Tibial nerve (tissue), 4 donors: ENCODE results near the gene HSPB6. TPM values are rescaled to one million over a fixed set of nuclear protein-coding genes. Genes with fewer than 3 reads are reported as not detected.
"Not testable (repeated sequence)": the region's sequence is repeated elsewhere in the genome, so short reads cannot be mapped to it uniquely, and the experiment has no call there.

Source experiments
- DNase-seq, 2 donors: peaks; one replicate each; pipeline ENCODE4 v3.0.0-alpha.2; 2019; ENCODE audit warnings: low spot score in 2 of 2
- H3K27ac ChIP-seq, 4 donors: fragments of 200-600 bp; sonication (generic) in 3 of 4; one replicate each; pipeline ENCODE4 v1.5.1; 2017 to 2019; ENCODE audit warnings: mild to moderate bottlenecking in 1 of 4
- H3K27me3 ChIP-seq, 2 donors: fragments of 200-600 bp; sonication (generic) in 1 of 2; one replicate each; pipeline versions ENCODE4 v1.5.1 to v1.6.0; 2017 to 2019
- H3K36me3 ChIP-seq, 3 donors: fragments of 200-600 bp; sonication (generic); one replicate each; pipeline ENCODE4 v1.5.1; 2018 to 2019
- H3K4me1 ChIP-seq, 4 donors: fragments of 200-600 bp; sonication (generic) in 3 of 4; one replicate each; pipeline ENCODE4 v1.5.1; 2017 to 2019
- H3K4me3 ChIP-seq, 4 donors: fragments of 200-600 bp; sonication (generic) in 3 of 4; one replicate each; pipeline ENCODE4 v1.5.1; 2017 to 2019; ENCODE audit warnings: mild to moderate bottlenecking in 1 of 4, moderate library complexity in 1 of 4
- H3K9me3 ChIP-seq, 4 donors: fragments of 200-600 bp; sonication (generic) in 3 of 4; one replicate each; pipeline ENCODE4 v1.5.1; 2017 to 2019
- EP300 ChIP-seq, 2 donors: sonication (generic); formaldehyde crosslinking; IDR thresholded peaks; one replicate each; pipeline ENCODE4 v1.6.1; 2017; ENCODE audit warnings: antibody characterized with exemption in 2 of 2, mild to moderate bottlenecking in 1 of 2
- POLR2A ChIP-seq, 2 donors: fragments of 450-650 bp; IDR thresholded peaks; one replicate each; pipeline ENCODE4 v1.6.1; 2017; ENCODE audit warnings: antibody characterized with exemption in 2 of 2, mild to moderate bottlenecking in 2 of 2, moderate library complexity in 2 of 2
- whole genome bisulfite sequencing, 2 donors: methylation state at CpG; one replicate each; pipeline ENCODE4 v1.1.5; 2018; 5-methylcytosine and 5-hydroxymethylcytosine counted together
- total RNA-seq, 4 donors: library from RNA; depleted of rRNA; stranded (reverse); fragments of >200 nt; gene quantifications; one replicate each; pipeline ENCODE4 v1.1.0, GENCODE V29; 2016
- TF ChIP-seq, protein P1 (sequence below), 5 experiments: fragments of 200-600 bp in 3 of 5; fragments of 450-650 bp in 2 of 5; sonication (generic) in 3 of 5; IDR thresholded peaks; one replicate each; pipeline ENCODE4 v1.5.1; 2016 to 2019; ENCODE audit warnings: antibody characterized with exemption in 5 of 5, mild to moderate bottlenecking in 3 of 5, moderate library complexity in 2 of 5

Gene HSPB6
- total RNA-seq, 4 donors from 2014 or later, result 85.2 to 190 (median 124) TPM

DNA sequence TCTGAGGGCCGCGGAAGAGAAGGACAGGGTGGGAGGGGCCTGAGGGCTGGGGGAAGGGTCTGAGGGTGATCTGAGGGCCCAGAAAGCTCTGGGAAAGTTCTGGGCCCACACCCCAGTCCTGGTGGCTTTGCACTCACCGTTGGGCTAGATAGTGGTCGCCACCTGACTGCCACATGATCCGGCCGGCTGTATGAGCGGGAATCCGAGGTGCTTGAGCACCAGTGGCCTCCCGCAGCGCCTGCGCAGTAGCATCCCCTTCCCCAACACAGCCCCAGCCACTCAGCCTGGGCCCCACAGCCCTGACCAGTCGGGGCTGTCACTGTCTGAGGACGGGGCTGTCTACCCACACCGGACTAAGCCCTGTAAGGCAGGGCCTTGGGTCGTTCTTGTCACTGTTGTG lies 40.8 kb upstream of the HSPB6 start:
- Histone ChIP-seq H3K9me3 (peaks cover 0 to 9% (median 0%) of the 10 kb centered on the region in 4 donors), H3K27ac (no peak overlapping the region), H3K4me3 (peak overlapping the region in 1 of 4 donors; percentile 15), H3K27me3 (peaks cover 0 to 48% of the 10 kb centered on the region in 2 donors), H3K4me1 (peaks cover 0 to 8% (median 0%) of the 10 kb centered on the region in 4 donors), H3K36me3 (no peaks in the 10 kb centered on the region)
- no peak for DNase-seq
- 3 to 12% methylated on average over 9 to 12 of the region's 15 CpGs for WGBS, 2 donors
- no peak for TF ChIP-seq EP300 (IDR thresholded peaks at IDR 0.05)
- no peak for TF ChIP-seq POLR2A (IDR thresholded peaks at IDR 0.05)
- TF ChIP-seq, protein P1, sequence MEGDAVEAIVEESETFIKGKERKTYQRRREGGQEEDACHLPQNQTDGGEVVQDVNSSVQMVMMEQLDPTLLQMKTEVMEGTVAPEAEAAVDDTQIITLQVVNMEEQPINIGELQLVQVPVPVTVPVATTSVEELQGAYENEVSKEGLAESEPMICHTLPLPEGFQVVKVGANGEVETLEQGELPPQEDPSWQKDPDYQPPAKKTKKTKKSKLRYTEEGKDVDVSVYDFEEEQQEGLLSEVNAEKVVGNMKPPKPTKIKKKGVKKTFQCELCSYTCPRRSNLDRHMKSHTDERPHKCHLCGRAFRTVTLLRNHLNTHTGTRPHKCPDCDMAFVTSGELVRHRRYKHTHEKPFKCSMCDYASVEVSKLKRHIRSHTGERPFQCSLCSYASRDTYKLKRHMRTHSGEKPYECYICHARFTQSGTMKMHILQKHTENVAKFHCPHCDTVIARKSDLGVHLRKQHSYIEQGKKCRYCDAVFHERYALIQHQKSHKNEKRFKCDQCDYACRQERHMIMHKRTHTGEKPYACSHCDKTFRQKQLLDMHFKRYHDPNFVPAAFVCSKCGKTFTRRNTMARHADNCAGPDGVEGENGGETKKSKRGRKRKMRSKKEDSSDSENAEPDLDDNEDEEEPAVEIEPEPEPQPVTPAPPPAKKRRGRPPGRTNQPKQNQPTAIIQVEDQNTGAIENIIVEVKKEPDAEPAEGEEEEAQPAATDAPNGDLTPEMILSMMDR (IDR thresholded peaks at IDR 0.05), result no peak

DNA sequence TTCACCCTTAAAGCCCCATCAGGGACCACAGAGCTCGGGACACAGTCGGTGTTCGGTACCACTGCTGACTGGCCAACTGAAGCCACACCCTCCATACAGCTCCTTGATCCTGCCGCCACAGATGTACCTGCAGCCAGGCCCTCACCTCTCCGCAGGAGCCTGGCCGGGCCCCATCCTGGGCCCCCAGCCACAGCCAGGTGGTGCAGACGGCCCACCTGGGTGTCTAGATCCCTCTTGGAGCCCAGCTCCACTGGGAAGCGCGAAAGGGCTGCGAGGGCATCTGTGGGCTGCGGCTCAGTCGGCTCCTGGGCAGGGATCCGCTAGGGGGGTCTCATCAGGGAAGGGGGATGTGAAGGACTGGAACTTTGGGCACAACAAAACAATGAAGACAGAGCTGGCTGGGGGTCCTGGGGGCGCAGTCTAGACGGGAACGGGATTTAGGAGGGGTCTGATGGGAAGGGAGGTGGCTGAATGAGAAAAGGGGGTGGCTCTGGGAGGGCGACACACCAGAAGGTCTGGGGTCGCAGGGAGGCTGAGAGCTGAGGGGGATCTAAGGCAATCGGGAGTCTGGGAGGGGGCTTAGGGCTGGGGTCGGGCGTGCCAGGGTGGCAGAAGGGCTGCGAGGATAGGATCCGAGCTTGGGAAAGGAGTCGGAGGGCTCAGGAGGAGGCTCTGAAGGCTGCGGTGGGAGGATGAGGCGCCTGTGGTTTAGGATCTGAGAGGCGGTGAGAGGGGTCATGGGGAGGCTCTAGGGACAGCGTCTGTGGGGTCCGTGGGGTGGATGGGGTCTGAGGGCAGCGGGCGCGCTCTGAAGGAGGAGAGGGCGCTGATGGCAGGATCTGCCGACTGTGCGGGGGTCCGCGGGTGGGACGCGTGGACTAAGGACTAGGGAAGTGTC lies 40.1 kb upstream of the HSPB6 start:
- 14 to 16% methylated on average over 39 of the region's 39 CpGs for WGBS, 2 donors

DNA sequence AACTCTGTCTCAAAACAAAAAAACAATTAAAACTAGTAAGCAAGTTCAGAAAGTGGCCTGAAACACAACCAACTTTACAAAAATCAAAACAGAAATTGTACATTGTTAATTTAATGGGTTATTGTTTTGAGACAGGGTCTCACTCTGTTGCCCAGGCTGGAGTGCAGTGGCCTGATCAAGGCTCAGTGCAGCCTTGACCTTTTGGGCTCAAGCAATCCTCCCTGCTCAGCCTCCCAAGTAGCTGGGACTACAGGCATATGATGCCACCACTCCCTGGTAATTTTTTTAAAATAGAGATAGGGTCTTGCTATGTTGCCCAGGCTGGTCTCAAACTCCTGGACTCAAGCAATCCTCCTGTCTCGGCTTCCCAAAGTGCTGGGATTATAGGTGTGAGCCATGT lies 38.7 kb upstream of the HSPB6 start:
- peaks cover 0 to 42% of the 10 kb centered on the region in 2 donors for H3K27me3 ChIP-seq
- H3K36me3 ChIP-seq, result not testable (repeated sequence)

More for the DNA sequence above, 40.1 kb upstream of the HSPB6 start:
- peaks cover 0 to 6% (median 0%) of the 10 kb centered on the region in 4 donors for H3K9me3 ChIP-seq
- H3K4me1 ChIP-seq, result peaks cover 0 to 8% (median 0%) of the 10 kb centered on the region in 4 donors
- TF ChIP-seq, protein P1 (IDR thresholded peaks at IDR 0.05), result no peak
- TF ChIP-seq EP300 (IDR thresholded peaks at IDR 0.05) (no peak), POLR2A (IDR thresholded peaks at IDR 0.05) (no peak)
- no peak for DNase-seq
- H3K27ac ChIP-seq, result no peak overlapping the region
- peaks cover 0 to 48% of the 10 kb centered on the region in 2 donors for H3K27me3 ChIP-seq
- peak overlapping the region in 1 of 4 donors; percentile 15 for H3K4me3 ChIP-seq
- H3K36me3 ChIP-seq, result no peaks in the 10 kb centered on the region

DNA sequence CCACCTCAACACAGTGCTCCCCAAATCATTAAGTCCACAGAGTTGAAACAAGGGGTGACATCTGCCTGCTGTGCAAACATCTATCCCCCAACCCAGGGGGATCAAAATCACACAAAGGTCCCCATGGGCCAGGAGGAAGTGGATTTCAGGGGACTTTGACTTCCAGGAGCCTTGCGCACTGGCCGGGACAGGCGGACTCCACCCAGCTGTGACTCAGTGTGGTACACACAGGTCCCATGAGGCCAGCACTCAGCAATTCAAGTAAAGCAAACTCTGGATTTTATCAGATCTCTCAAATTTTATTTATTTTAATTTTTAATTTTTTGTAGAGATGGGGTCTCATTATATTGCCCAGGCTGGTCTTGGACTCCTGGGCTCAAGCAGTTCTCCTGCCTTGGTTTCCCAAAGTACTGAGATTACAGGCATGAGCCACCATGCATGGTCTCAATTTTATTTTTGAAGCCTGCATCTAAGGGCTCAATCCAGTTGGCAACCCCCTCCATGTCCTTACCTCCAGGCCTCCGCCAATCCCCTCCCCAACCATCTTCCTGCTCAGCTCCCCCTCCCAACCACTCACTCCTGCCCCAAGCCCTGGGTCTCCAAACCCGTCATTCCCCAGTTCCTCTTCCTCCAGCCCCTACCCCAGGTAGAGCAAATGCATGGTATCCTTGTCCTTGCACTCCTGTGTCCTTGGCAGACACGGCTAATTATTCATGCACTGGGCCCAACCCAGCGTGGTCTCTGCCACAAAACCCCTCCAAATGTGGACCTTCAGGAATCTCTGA lies 36.7 kb upstream of the HSPB6 start:
- no peak for TF ChIP-seq EP300 (IDR thresholded peaks at IDR 0.05)
- TF ChIP-seq, protein P1 (IDR thresholded peaks at IDR 0.05), result no peak
- TF ChIP-seq POLR2A (IDR thresholded peaks at IDR 0.05), result no peak
- DNase-seq, result no peak
- WGBS, 2 donors, result 73 to 76% methylated on average over 7 of the region's 7 CpGs
- peaks cover 0 to 30% of the 10 kb centered on the region in 2 donors for H3K27me3 ChIP-seq
- H3K36me3 ChIP-seq, result no peaks in the 10 kb centered on the region
- no peaks in the 10 kb centered on the region for H3K9me3 ChIP-seq
- peaks cover 0 to 8% (median 0%) of the 10 kb centered on the region in 4 donors for H3K4me1 ChIP-seq
- no peak overlapping the region for H3K27ac ChIP-seq
- no peak overlapping the region for H3K4me3 ChIP-seq

More for the DNA sequence above, 38.7 kb upstream of the HSPB6 start:
- H3K4me3 ChIP-seq, H3K27ac ChIP-seq, DNase-seq, H3K9me3 ChIP-seq, H3K4me1 ChIP-seq: not testable (repeated sequence)
- 82 to 94% methylated on average over 1 of the region's 1 CpG for WGBS, 2 donors

DNA sequence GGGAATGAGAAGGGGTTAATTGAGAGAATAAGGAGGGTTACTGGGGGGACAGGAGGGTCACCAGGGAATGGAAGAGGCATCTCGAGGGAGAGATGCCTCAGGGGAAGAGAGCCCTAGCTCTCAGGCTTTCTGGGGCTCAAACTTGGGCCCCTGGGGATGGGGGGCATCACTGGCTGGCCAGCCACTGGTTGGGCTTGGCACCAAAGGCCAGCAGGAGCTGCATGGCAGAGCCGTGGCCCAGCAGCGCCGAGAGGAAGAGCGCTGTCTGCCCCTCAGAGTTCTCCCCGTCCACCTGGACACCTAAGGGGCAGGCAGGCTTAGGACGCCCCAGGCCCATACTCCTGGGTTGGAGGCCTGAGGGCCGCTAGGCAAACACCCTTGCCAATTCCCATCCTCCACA lies 36.1 kb upstream of the HSPB6 start:
- peaks cover 0 to 23% of the 10 kb centered on the region in 2 donors for H3K27me3 ChIP-seq
- peaks cover 0 to 5% (median 0%) of the 10 kb centered on the region in 3 donors for H3K36me3 ChIP-seq
- no peak overlapping the region for H3K27ac ChIP-seq
- WGBS, 2 donors, result 65 to 74% methylated on average over 8 of the region's 8 CpGs
- peaks cover 0 to 8% (median 0%) of the 10 kb centered on the region in 4 donors for H3K4me1 ChIP-seq
- DNase-seq, result no peak
- H3K4me3 ChIP-seq, result no peak overlapping the region
- no peaks in the 10 kb centered on the region for H3K9me3 ChIP-seq
- TF ChIP-seq EP300 (IDR thresholded peaks at IDR 0.05) (no peak), POLR2A (IDR thresholded peaks at IDR 0.05) (no peak)
- TF ChIP-seq, protein P1 (IDR thresholded peaks at IDR 0.05), result no peak
